Thymus (tissue), 11 donors: ENCODE data around the gene ADM2. TPM values are rescaled to one million over a fixed set of nuclear protein-coding genes. Genes with fewer than 3 reads are reported as not detected.

ENCODE experiments used
- DNase-seq, 9 donors: peaks; one replicate each; pipeline ENCODE4 v3.0.0-alpha.2; 2013; ENCODE audit warnings: low spot score in 9 of 9, low read depth in 6 of 9, missing footprints in 1 of 9
- H3K27ac ChIP-seq, 2 donors: one replicate each; pipeline ENCODE4 v1.5.1; 2013; ENCODE audit warnings: control low read depth in 1 of 2, low read depth in 1 of 2, low read length in 1 of 2, mild to moderate bottlenecking in 1 of 2, moderate library complexity in 1 of 2
- H3K27me3 ChIP-seq, 2 donors: one replicate each; pipeline ENCODE4 v1.5.1; 2013; ENCODE audit warnings: low read length in 1 of 2; ENCODE audit not compliant: control insufficient read depth in 2 of 2, insufficient read depth in 1 of 2
- H3K36me3 ChIP-seq, 2 donors: one replicate each; pipeline ENCODE4 v1.5.1; 2013; ENCODE audit warnings: low read length in 1 of 2, mild to moderate bottlenecking in 1 of 2, moderate library complexity in 1 of 2; ENCODE audit not compliant: control insufficient read depth in 2 of 2, insufficient read depth in 2 of 2
- H3K4me1 ChIP-seq, 2 donors: one replicate each; pipeline ENCODE4 v1.5.1; 2013; ENCODE audit warnings: low read length in 2 of 2; ENCODE audit not compliant: control insufficient read depth in 2 of 2, insufficient read depth in 2 of 2
- H3K4me3 ChIP-seq, 2 donors: one replicate each; pipeline ENCODE4 v1.5.1; 2013; ENCODE audit warnings: low read length in 2 of 2, control low read depth in 1 of 2, mild to moderate bottlenecking in 1 of 2
- H3K9me3 ChIP-seq, 2 donors: one replicate each; pipeline ENCODE4 v1.5.1; 2013; ENCODE audit warnings: low read length in 1 of 2, mild to moderate bottlenecking in 1 of 2; ENCODE audit not compliant: control insufficient read depth in 2 of 2, insufficient read depth in 1 of 2
- WGBS: extraction: QIAGEN DNeasy Blood & Tissue Kit; methylation state at CpG from one replicate; pipeline ENCODE4 v1.1.7; 2013; 5-methylcytosine and 5-hydroxymethylcytosine counted together
- polyA plus RNA-seq: library from polyadenylated mRNA; stranded (reverse); fragments of 200-250 nt; gene quantifications from one replicate; pipeline ENCODE4 v1.2.3, GENCODE V29; 2013
- total RNA-seq: library from RNA; stranded (reverse); fragments of 120-200 nt; gene quantifications from one replicate; pipeline ENCODE4 v1.2.4, GENCODE V29; 2013
- donor health status: healthy.

Gene ADM2
- total and polyA plus RNA-seq, 2 donors: 1.4 to 1.5 TPM

- no peak for DNase-seq
- H3K9me3 ChIP-seq: peaks cover 1 to 12% of the 10 kb centered on the region in 2 donors
- H3K4me1 ChIP-seq: peaks cover 16 to 18% of the 10 kb centered on the region in 2 donors
- H3K27me3 ChIP-seq: peaks cover 22 to 33% of the 10 kb centered on the region in 2 donors
- peak overlapping the region; percentile 63 to 86 for H3K4me3 ChIP-seq
- H3K27ac ChIP-seq: peak overlapping the region; percentile 65 to 92
- peaks cover 39 to 41% of the 10 kb centered on the region in 2 donors for H3K36me3 ChIP-seq
- WGBS: 13% methylated on average over 19 of the region's 19 CpGs
These were observed 43.3 kb downstream of the ADM2 start for GRCh38 chr22:50524676-50525103.

- Histone ChIP-seq H3K36me3 (peaks cover 35 to 39% of the 10 kb centered on the region in 2 donors), H3K4me3 (peak within 1 kb of the TSS; percentile 63 to 86), H3K27ac (peak within 1 kb of the TSS; percentile 80 to 92), H3K4me1 (peaks cover 19 to 21% of the 10 kb centered on the region in 2 donors), H3K9me3 (peaks cover 1 to 12% of the 10 kb centered on the region in 2 donors), H3K27me3 (peaks cover 28 to 39% of the 10 kb centered on the region in 2 donors)
- DNase-seq: peak; percentile 85 to 99 (median 97)
- WGBS: under 1% methylated on average over 84 of the region's 84 CpGs
These were observed 43.9 kb downstream of the ADM2 start, which contains the start of gene SCO2 for GRCh38 chr22:50525104-50525857. Gene SCO2 (minus strand): TSS chr22:50525598. CDS start chr22:50524411, 1,187 bp downstream.

- Histone ChIP-seq H3K36me3 (peaks cover 33 to 35% of the 10 kb centered on the region in 2 donors), H3K27ac (peak overlapping the region; percentile 80 to 92), H3K4me1 (peaks cover 21 to 24% of the 10 kb centered on the region in 2 donors), H3K27me3 (peaks cover 33 to 44% of the 10 kb centered on the region in 2 donors), H3K9me3 (peaks cover 1 to 12% of the 10 kb centered on the region in 2 donors), H3K4me3 (peak overlapping the region; percentile 63 to 86)
- DNase-seq: no peak
- under 1% methylated on average over 33 of the region's 33 CpGs for WGBS
These were observed 44.4 kb downstream of the ADM2 start for GRCh38 chr22:50525858-50526107.

- peak overlapping the region; percentile 63 to 86 for H3K4me3 ChIP-seq
- peak in 7 of 9 donors; percentile 68 to 91 (median 75) for DNase-seq
- H3K27me3 ChIP-seq: peaks cover 38 to 49% of the 10 kb centered on the region in 2 donors
- 1% methylated on average over 77 of the region's 77 CpGs for WGBS
- H3K9me3 ChIP-seq: peaks cover 1 to 12% of the 10 kb centered on the region in 2 donors
- peaks cover 29 to 31% of the 10 kb centered on the region in 2 donors for H3K36me3 ChIP-seq
- H3K4me1 ChIP-seq: peaks cover 21 to 29% of the 10 kb centered on the region in 2 donors
- peak overlapping the region; percentile 80 to 92 for H3K27ac ChIP-seq
These were observed 44.9 kb downstream of the ADM2 start for GRCh38 chr22:50526108-50526833.

- WGBS: 58% methylated on average over 29 of the region's 29 CpGs
- H3K9me3 ChIP-seq: peaks cover 1 to 12% of the 10 kb centered on the region in 2 donors
- H3K36me3 ChIP-seq: peaks cover 22% of the 10 kb centered on the region in 2 donors
- peaks cover 46 to 58% of the 10 kb centered on the region in 2 donors for H3K27me3 ChIP-seq
- DNase-seq: no peak
- peaks cover 21 to 30% of the 10 kb centered on the region in 2 donors for H3K4me1 ChIP-seq
- H3K27ac ChIP-seq: peak overlapping the region; percentile 80 to 92
- peak overlapping the region; percentile 51 to 86 for H3K4me3 ChIP-seq
These were observed 45.8 kb downstream of the ADM2 start for GRCh38 chr22:50526834-50527801.

GRCh38 chr22:50527921-50528681, 46.8 kb downstream of the ADM2 start:
- 95% methylated on average over 18 of the region's 18 CpGs for WGBS

GRCh38 chr22:50528682-50529415, 47.5 kb downstream of the ADM2 start:
- no peak for DNase-seq
- H3K27ac ChIP-seq: peak overlapping the region; percentile 80 to 91
- peaks cover 58 to 75% of the 10 kb centered on the region in 2 donors for H3K27me3 ChIP-seq
- H3K4me1 ChIP-seq: peaks cover 21 to 29% of the 10 kb centered on the region in 2 donors
- H3K9me3 ChIP-seq: peaks cover 1 to 12% of the 10 kb centered on the region in 2 donors
- H3K36me3 ChIP-seq: peaks cover 4 to 5% of the 10 kb centered on the region in 2 donors
- H3K4me3 ChIP-seq: peak overlapping the region; percentile 37 to 50
- 82% methylated on average over 15 of the region's 15 CpGs for WGBS

More at GRCh38 chr22:50527921-50528681, 46.8 kb downstream of the ADM2 start:
- Histone ChIP-seq H3K4me3 (no peak overlapping the region), H3K9me3 (peaks cover 1 to 12% of the 10 kb centered on the region in 2 donors), H3K4me1 (peaks cover 21 to 30% of the 10 kb centered on the region in 2 donors), H3K27ac (peak overlapping the region in 1 of 2 donors; percentile 18), H3K36me3 (peaks cover 12% of the 10 kb centered on the region in 2 donors), H3K27me3 (peaks cover 51 to 67% of the 10 kb centered on the region in 2 donors)
- DNase-seq: no peak
